DND-41 (cell line): Measurements from ENCODE around the gene KERA.

ENCODE experiments used
- EZH2 ChIP-seq: IDR thresholded peaks from 3 replicates; pipeline ENCODE4 v1.6.1; 2012; ENCODE audit warnings: borderline replicate concordance, low read depth, mild to moderate bottlenecking, moderate library complexity, low read length, inconsistent platforms; ENCODE audit not compliant: severe bottlenecking
- TF ChIP-seq, protein P1 (sequence below): IDR thresholded peaks from 2 replicates; pipeline ENCODE4 v1.5.1; 2012; ENCODE audit warnings: borderline replicate concordance, low read length, moderate library complexity, mild to moderate bottlenecking; ENCODE audit not compliant: poor library complexity, severe bottlenecking; ENCODE audit errors: extremely low read depth

DNA sequence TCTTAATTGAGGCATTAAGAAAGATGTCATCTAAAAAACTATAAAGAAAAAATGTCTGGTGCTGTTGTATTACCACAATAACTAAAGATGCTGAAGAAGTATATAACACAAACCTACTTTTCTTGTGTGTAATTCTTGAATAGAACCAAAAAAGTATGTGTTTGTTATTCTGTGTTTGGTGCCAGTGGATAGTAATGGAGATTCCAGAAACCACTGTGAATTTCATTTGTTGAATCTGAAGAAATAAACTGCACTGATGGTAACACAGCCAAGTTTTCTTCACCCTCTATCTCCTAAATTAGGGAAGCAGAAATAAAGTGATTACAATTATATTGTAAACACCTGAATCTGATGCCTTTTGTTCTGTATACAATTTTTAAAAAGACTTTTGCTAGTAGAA lies 13.1 kb upstream of the KERA start:
- TF ChIP-seq, protein P1, sequence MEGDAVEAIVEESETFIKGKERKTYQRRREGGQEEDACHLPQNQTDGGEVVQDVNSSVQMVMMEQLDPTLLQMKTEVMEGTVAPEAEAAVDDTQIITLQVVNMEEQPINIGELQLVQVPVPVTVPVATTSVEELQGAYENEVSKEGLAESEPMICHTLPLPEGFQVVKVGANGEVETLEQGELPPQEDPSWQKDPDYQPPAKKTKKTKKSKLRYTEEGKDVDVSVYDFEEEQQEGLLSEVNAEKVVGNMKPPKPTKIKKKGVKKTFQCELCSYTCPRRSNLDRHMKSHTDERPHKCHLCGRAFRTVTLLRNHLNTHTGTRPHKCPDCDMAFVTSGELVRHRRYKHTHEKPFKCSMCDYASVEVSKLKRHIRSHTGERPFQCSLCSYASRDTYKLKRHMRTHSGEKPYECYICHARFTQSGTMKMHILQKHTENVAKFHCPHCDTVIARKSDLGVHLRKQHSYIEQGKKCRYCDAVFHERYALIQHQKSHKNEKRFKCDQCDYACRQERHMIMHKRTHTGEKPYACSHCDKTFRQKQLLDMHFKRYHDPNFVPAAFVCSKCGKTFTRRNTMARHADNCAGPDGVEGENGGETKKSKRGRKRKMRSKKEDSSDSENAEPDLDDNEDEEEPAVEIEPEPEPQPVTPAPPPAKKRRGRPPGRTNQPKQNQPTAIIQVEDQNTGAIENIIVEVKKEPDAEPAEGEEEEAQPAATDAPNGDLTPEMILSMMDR = no peak
- no peak for TF ChIP-seq EZH2
